SK-N-SH treated with all-trans-retinoic acid at 6 μM for 48 hours (cell line): Measurements from ENCODE around the gene EHHADH.

Experiments
- ATAC-seq: fragments of 200-7000 bp; cut with Tn5 transposase; 3 replicates; pipeline ENCODE4 v1.9.1; 2020; ENCODE audit warnings: mild to moderate bottlenecking, moderate library complexity
- ARNTL ChIP-seq: fragments of 450-650 bp; formaldehyde crosslinking; IDR thresholded peaks from 2 replicates; pipeline ENCODE4 v1.5.0; 2020; ENCODE audit warnings: low read depth, mild to moderate bottlenecking, moderate library complexity, borderline replicate concordance
- BACH2 ChIP-seq: fragments of 250-450 bp; sonication (Bioruptor Pico); IDR thresholded peaks from 2 replicates; pipeline ENCODE4 v1.9.0; 2021; ENCODE audit warnings: mild to moderate bottlenecking, borderline replicate concordance
- CREB5 ChIP-seq: fragments of 250-450 bp; sonication (Bioruptor Pico); IDR thresholded peaks from 2 replicates; pipeline ENCODE4 v1.5.1; 2020; ENCODE audit warnings: low read depth, mild to moderate bottlenecking, moderate library complexity
- CSDC2 ChIP-seq: fragments of 250-450 bp; sonication (Bioruptor Pico); IDR thresholded peaks from 2 replicates; pipeline ENCODE4 v1.5.0; 2020; ENCODE audit warnings: mild to moderate bottlenecking, moderate library complexity
- CSRNP3 ChIP-seq: fragments of 250-450 bp; sonication (Bioruptor Pico); IDR thresholded peaks from 2 replicates; pipeline ENCODE4 v1.5.1; 2021; ENCODE audit warnings: mild to moderate bottlenecking, moderate library complexity
- ESRRG ChIP-seq: fragments of 250-450 bp; sonication (Bioruptor Pico); IDR thresholded peaks from 2 replicates; pipeline ENCODE4 v1.6.1; 2021; ENCODE audit warnings: mild to moderate bottlenecking
- GLIS3 ChIP-seq: fragments of 250-450 bp; sonication (Bioruptor Pico); IDR thresholded peaks from 2 replicates; pipeline ENCODE4 v1.5.0; 2020; ENCODE audit warnings: mild to moderate bottlenecking, moderate library complexity
- ISL1 ChIP-seq: fragments of 250-450 bp; sonication (Bioruptor Pico); IDR thresholded peaks from 2 replicates; pipeline ENCODE4 v2.1.2; 2022; ENCODE audit warnings: mild to moderate bottlenecking, moderate library complexity
- OSR1 ChIP-seq: fragments of 250-450 bp; sonication (Bioruptor Pico); IDR thresholded peaks from 2 replicates; pipeline ENCODE4 v1.8.0; 2022; ENCODE audit warnings: moderate library complexity, mild to moderate bottlenecking, inconsistent platforms
- PATZ1 ChIP-seq: fragments of 250-450 bp; sonication (Bioruptor Pico); IDR thresholded peaks from 2 replicates; pipeline ENCODE4 v1.8.0; 2020; ENCODE audit warnings: mild to moderate bottlenecking, moderate library complexity, borderline replicate concordance
- PPARA ChIP-seq: fragments of 250-450 bp; sonication (Bioruptor Pico); IDR thresholded peaks from 2 replicates; pipeline ENCODE4 v1.5.0; 2020; ENCODE audit warnings: mild to moderate bottlenecking, borderline replicate concordance
- RARB ChIP-seq: fragments of 250-450 bp; sonication (Bioruptor Pico); IDR thresholded peaks from 2 replicates; pipeline ENCODE4 v1.8.0; 2021; ENCODE audit warnings: mild to moderate bottlenecking, moderate library complexity
- SNAI2 ChIP-seq: fragments of 250-450 bp; sonication (Bioruptor Pico); IDR thresholded peaks from 2 replicates; pipeline ENCODE4 v1.5.0; 2020; ENCODE audit warnings: mild to moderate bottlenecking, moderate library complexity
- TCF4 ChIP-seq: fragments of 250-450 bp; sonication (Bioruptor Pico); IDR thresholded peaks from 2 replicates; pipeline ENCODE4 v1.8.0; 2021; ENCODE audit warnings: mild to moderate bottlenecking, moderate library complexity, borderline replicate concordance
- TOX ChIP-seq: fragments of 250-450 bp; sonication (Bioruptor Pico); IDR thresholded peaks from 2 replicates; pipeline ENCODE4 v1.8.0; 2021; ENCODE audit warnings: mild to moderate bottlenecking, moderate library complexity, borderline replicate concordance
- TSHZ2 ChIP-seq: fragments of 250-450 bp; sonication (Bioruptor Pico); IDR thresholded peaks from 2 replicates; pipeline ENCODE4 v1.5.0; 2020; ENCODE audit warnings: mild to moderate bottlenecking, moderate library complexity
- ZC3H10 ChIP-seq: fragments of 250-450 bp; sonication (Bioruptor Pico); IDR thresholded peaks from 2 replicates; pipeline ENCODE4 v1.5.1; 2021; ENCODE audit warnings: mild to moderate bottlenecking, moderate library complexity
- ZFP3 ChIP-seq: fragments of 250-450 bp; sonication (Bioruptor Pico); IDR thresholded peaks from 2 replicates; pipeline ENCODE4 v1.5.0; 2020; ENCODE audit warnings: mild to moderate bottlenecking, moderate library complexity
- ZFP30 ChIP-seq: fragments of 450-650 bp; formaldehyde crosslinking; IDR thresholded peaks from 2 replicates; pipeline ENCODE4 v1.5.0; 2022; ENCODE audit warnings: mild to moderate bottlenecking, moderate library complexity
- ZNF565 ChIP-seq: fragments of 450-650 bp; formaldehyde crosslinking; conservative IDR thresholded peaks from 2 replicates; pipeline ENCODE4 v1.5.0; 2020; ENCODE audit warnings: low read depth, mild to moderate bottlenecking, moderate library complexity
- ZNF70 ChIP-seq: fragments of 450-650 bp; formaldehyde crosslinking; IDR thresholded peaks from 2 replicates; pipeline ENCODE4 v1.5.0; 2020; ENCODE audit warnings: mild to moderate bottlenecking, moderate library complexity
- ZNF8 ChIP-seq: fragments of 450-650 bp; formaldehyde crosslinking; IDR thresholded peaks from 2 replicates; pipeline ENCODE4 v1.5.0; 2020; ENCODE audit warnings: mild to moderate bottlenecking, moderate library complexity

Gene EHHADH

GRCh38 chr3:185270956-185271332 lies 17.1 kb upstream of the EHHADH start:
- ATAC-seq, result no peak
- TF ChIP-seq ZFP3 (CRISPR knock-in tag) (no peak), OSR1 (CRISPR knock-in tag) (no peak), ZC3H10 (CRISPR knock-in tag) (no peak), RARB (CRISPR knock-in tag) (no peak)

- ATAC-seq, result peak; percentile 100
- TF ChIP-seq ESRRG (CRISPR knock-in tag) (no peak), ZFP30 (CRISPR knock-in tag) (no peak), BACH2 (CRISPR knock-in tag) (no peak), TOX (CRISPR knock-in tag) (no peak), TCF4 (CRISPR knock-in tag) (no peak), CSDC2 (CRISPR knock-in tag) (no peak), GLIS3 (CRISPR knock-in tag) (no peak), ZFP3 (CRISPR knock-in tag) (no peak), RARB (CRISPR knock-in tag) (no peak), ZNF8 (no peak), CREB5 (CRISPR knock-in tag) (no peak), PPARA (CRISPR knock-in tag) (no peak), CSRNP3 (CRISPR knock-in tag) (no peak), ARNTL (CRISPR knock-in tag) (no peak), ISL1 (no peak), TSHZ2 (CRISPR knock-in tag) (no peak), SNAI2 (CRISPR knock-in tag) (no peak), OSR1 (CRISPR knock-in tag) (no peak)
Measured at GRCh38 chr3:185270262-185270955, 16.6 kb upstream of the EHHADH start.

GRCh38 chr3:185268194-185268962 lies 14.5 kb upstream of the EHHADH start:
- no peak for ATAC-seq
- TF ChIP-seq GLIS3 (CRISPR knock-in tag) (no peak), ZNF8 (no peak), ARNTL (CRISPR knock-in tag) (no peak), CSRNP3 (CRISPR knock-in tag) (no peak), PATZ1 (CRISPR knock-in tag) (no peak), OSR1 (CRISPR knock-in tag) (no peak), ZC3H10 (CRISPR knock-in tag) (no peak), TOX (CRISPR knock-in tag) (no peak), ZNF70 (CRISPR knock-in tag) (no peak), TCF4 (CRISPR knock-in tag) (no peak), ZFP30 (CRISPR knock-in tag) (no peak), ISL1 (no peak), RARB (CRISPR knock-in tag) (no peak), ZFP3 (CRISPR knock-in tag) (no peak), ZNF565 (no peak), CREB5 (CRISPR knock-in tag) (no peak), ESRRG (CRISPR knock-in tag) (no peak), BACH2 (CRISPR knock-in tag) (no peak)
